Stimulated activated CD8-positive, alpha-beta memory T cell treated with anti-CD3 and anti-CD28 coated beads, Interleukin-7, amount 100 ng/mL, for 24 hours (primary cell): ENCODE results near the gene THRB.

Experiments
- DNase-seq: peaks from one replicate; pipeline ENCODE4 v3.0.0-alpha.2; 2020; ENCODE audit warnings: low read depth

The THRB gene

GRCh38 chr3:24225385-24225950 lies 269.2 kb downstream of the THRB start:
- no peak for DNase-seq

GRCh38 chr3:24224666-24225384 lies 269.8 kb downstream of the THRB start:
- DNase-seq = no peak

GRCh38 chr3:24222165-24222805 lies 272.4 kb downstream of the THRB start:
- DNase-seq = no peak

GRCh38 chr3:24220859-24221657 lies 273.6 kb downstream of the THRB start:
- DNase-seq = no peak

- DNase-seq = no peak
Measured at GRCh38 chr3:24215502-24215901, 279.1 kb downstream of the THRB start.

GRCh38 chr3:24211381-24211780 lies 283.3 kb downstream of the THRB start:
- no peak for DNase-seq

GRCh38 chr3:24202071-24202470 lies 292.6 kb downstream of the THRB start:
- no peak for DNase-seq

GRCh38 chr3:24201301-24201700 lies 293.3 kb downstream of the THRB start:
- DNase-seq = no peak

GRCh38 chr3:24199775-24200247 lies 294.8 kb downstream of the THRB start:
- DNase-seq = no peak

- DNase-seq = no peak
Measured at GRCh38 chr3:24199300-24199699, 295.4 kb downstream of the THRB start.

- DNase-seq = no peak
Measured at GRCh38 chr3:24198728-24199127, 295.9 kb downstream of the THRB start.

GRCh38 chr3:24197809-24198208 lies 296.8 kb downstream of the THRB start:
- no peak for DNase-seq

GRCh38 chr3:24196526-24196925 lies 298.1 kb downstream of the THRB start:
- no peak for DNase-seq

GRCh38 chr3:24195504-24196230 lies 299.0 kb downstream of the THRB start:
- no peak for DNase-seq

GRCh38 chr3:24192469-24193056 lies 302.1 kb downstream of the THRB start:
- no peak for DNase-seq

GRCh38 chr3:24191801-24192403 lies 302.7 kb downstream of the THRB start:
- no peak for DNase-seq

GRCh38 chr3:24190256-24190655 lies 304.4 kb downstream of the THRB start:
- DNase-seq = no peak

- DNase-seq = no peak
Measured at GRCh38 chr3:24185738-24186384, 308.8 kb downstream of the THRB start.

- DNase-seq = no peak
Measured at GRCh38 chr3:24184528-24185176, 310.0 kb downstream of the THRB start.

GRCh38 chr3:24182756-24183155 lies 311.9 kb downstream of the THRB start:
- no peak for DNase-seq
